Esophagus squamous epithelium (tissue), 5 donors: ENCODE measurements around the gene KCNH4. TPM values are rescaled to one million over a fixed set of nuclear protein-coding genes. Genes with fewer than 3 reads are reported as not detected.

Experiments used
- DNase-seq: peaks from one replicate; lab custom pipeline; 2025; lab: John Stamatoyannopoulos, UW
- H3K27ac ChIP-seq, 4 donors: fragments of 200-600 bp; sonication (generic); one replicate each; pipeline ENCODE4 v1.5.1; 2016 to 2019; ENCODE audit warnings: mild to moderate bottlenecking in 1 of 4
- H3K27me3 ChIP-seq, 4 donors: fragments of 200-600 bp; sonication (generic); 1 replicate in 3 of 4; 2 replicates in 1 of 4; pipeline versions ENCODE4 v1.5.1 to v1.6.0; 2017 to 2021; ENCODE audit warnings: antibody characterized with exemption in 1 of 4
- H3K36me3 ChIP-seq, 3 donors: fragments of 200-600 bp; sonication (generic); one replicate each; pipeline ENCODE4 v1.5.1; 2016 to 2019
- H3K4me1 ChIP-seq, 3 donors: fragments of 200-600 bp; sonication (generic); one replicate each; pipeline ENCODE4 v1.5.1; 2017 to 2019
- H3K4me3 ChIP-seq, 4 donors: fragments of 200-600 bp; sonication (generic); 1 replicate in 3 of 4; 2 replicates in 1 of 4; pipeline ENCODE4 v1.5.1; 2016 to 2019; ENCODE audit warnings: mild to moderate bottlenecking in 2 of 4, moderate library complexity in 1 of 4
- H3K9me3 ChIP-seq, 3 donors: fragments of 200-600 bp; sonication (generic); one replicate each; pipeline ENCODE4 v1.5.1; 2016 to 2019
- POLR2A ChIP-seq, 4 donors: fragments of 450-650 bp; IDR thresholded peaks; one replicate each; pipeline ENCODE4 v1.6.1; 2017; ENCODE audit warnings: antibody characterized with exemption in 4 of 4, mild to moderate bottlenecking in 4 of 4, moderate library complexity in 3 of 4
- WGBS, 2 donors: methylation state at CpG; one replicate each; pipeline ENCODE4 v1.1.5; 2018; 5-methylcytosine and 5-hydroxymethylcytosine counted together
- intact Hi-C: fragments of 100-400 bp; cut with DNase I; formaldehyde crosslinking; loops from one replicate; pipeline ENCODE4 v1.15.0; 2022
- total RNA-seq, 4 donors: library from RNA; depleted of rRNA; stranded (reverse); fragments of >200 nt; gene quantifications; one replicate each; pipeline ENCODE4 v1.1.0, GENCODE V29; 2016
- TF ChIP-seq, protein P1 (sequence below), 6 experiments: fragments of 450-650 bp in 4 of 6; fragments of 200-600 bp in 2 of 6; sonication (generic) in 2 of 6; IDR thresholded peaks; one replicate each; pipeline ENCODE4 v1.5.1; 2016 to 2019; ENCODE audit warnings: antibody characterized with exemption in 6 of 6, mild to moderate bottlenecking in 4 of 6, moderate library complexity in 4 of 6
- donor health status: DM: yes; HTN: yes; CAD: no.

KCNH4 gene
- total RNA-seq, 4 donors from 2014 or later: under 0.01 to 0.09 TPM; not detected in 2

- intact Hi-C loops: no loop called here
- Histone ChIP-seq H3K4me1 (peaks cover 32 to 86% (median 47%) of the 10 kb centered on the region in 3 donors), H3K36me3 (peaks cover 0 to 38% (median under 1%) of the 10 kb centered on the region in 3 donors), H3K27me3 (no peaks in the 10 kb centered on the region), H3K4me3 (peak overlapping the region in 1 of 4 donors; percentile 16), H3K27ac (peak overlapping the region; percentile 34 to 83 (median 61)), H3K9me3 (no peaks in the 10 kb centered on the region)
- no peak for DNase-seq
- peak in 2 of 4 donors; percentile 3 to 18 for TF ChIP-seq POLR2A (IDR thresholded peaks at IDR 0.05)
- TF ChIP-seq, protein P1, sequence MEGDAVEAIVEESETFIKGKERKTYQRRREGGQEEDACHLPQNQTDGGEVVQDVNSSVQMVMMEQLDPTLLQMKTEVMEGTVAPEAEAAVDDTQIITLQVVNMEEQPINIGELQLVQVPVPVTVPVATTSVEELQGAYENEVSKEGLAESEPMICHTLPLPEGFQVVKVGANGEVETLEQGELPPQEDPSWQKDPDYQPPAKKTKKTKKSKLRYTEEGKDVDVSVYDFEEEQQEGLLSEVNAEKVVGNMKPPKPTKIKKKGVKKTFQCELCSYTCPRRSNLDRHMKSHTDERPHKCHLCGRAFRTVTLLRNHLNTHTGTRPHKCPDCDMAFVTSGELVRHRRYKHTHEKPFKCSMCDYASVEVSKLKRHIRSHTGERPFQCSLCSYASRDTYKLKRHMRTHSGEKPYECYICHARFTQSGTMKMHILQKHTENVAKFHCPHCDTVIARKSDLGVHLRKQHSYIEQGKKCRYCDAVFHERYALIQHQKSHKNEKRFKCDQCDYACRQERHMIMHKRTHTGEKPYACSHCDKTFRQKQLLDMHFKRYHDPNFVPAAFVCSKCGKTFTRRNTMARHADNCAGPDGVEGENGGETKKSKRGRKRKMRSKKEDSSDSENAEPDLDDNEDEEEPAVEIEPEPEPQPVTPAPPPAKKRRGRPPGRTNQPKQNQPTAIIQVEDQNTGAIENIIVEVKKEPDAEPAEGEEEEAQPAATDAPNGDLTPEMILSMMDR (IDR thresholded peaks at IDR 0.05): no peak
- WGBS, 2 donors: 58% methylated on average over 13 of the region's 15 CpGs
Measured at GRCh38 chr17:42135664-42136653, 45.0 kb downstream of the KCNH4 start.

DNA sequence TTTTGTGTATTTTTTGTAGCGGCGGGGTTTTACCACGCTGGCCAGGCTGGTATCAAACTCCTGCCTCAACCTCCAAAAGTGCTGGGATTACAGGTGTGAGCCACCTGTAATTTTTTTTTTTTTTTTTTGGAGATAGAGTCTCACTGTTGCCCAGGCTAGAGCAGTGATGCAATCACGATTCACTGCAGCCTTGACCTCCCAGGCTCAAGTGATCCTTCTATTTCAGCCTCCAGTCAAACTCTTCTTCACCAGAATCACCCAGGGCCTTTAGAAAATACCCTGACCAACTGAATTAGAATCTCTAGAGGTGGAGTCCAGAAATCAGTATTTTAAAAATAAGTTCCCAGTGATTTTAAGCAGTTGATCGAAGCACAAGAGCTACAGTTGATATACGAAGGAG lies 45.8 kb downstream of the KCNH4 start:
- 81 to 85% methylated on average over 6 of the region's 6 CpGs for WGBS, 2 donors
- TF ChIP-seq POLR2A (IDR thresholded peaks at IDR 0.05): no peak
- TF ChIP-seq, protein P1 (IDR thresholded peaks at IDR 0.05): no peak
- Histone ChIP-seq H3K4me3 (no peak overlapping the region), H3K27me3 (no peaks in the 10 kb centered on the region), H3K9me3 (no peaks in the 10 kb centered on the region), H3K36me3 (peaks cover 4 to 40% (median 4%) of the 10 kb centered on the region in 3 donors), H3K4me1 (peaks cover 35 to 94% (median 53%) of the 10 kb centered on the region in 3 donors), H3K27ac (peak overlapping the region in 3 of 4 donors; percentile 56 to 83 (median 66))
- DNase-seq: no peak
- intact Hi-C loops: no loop called here

DNA sequence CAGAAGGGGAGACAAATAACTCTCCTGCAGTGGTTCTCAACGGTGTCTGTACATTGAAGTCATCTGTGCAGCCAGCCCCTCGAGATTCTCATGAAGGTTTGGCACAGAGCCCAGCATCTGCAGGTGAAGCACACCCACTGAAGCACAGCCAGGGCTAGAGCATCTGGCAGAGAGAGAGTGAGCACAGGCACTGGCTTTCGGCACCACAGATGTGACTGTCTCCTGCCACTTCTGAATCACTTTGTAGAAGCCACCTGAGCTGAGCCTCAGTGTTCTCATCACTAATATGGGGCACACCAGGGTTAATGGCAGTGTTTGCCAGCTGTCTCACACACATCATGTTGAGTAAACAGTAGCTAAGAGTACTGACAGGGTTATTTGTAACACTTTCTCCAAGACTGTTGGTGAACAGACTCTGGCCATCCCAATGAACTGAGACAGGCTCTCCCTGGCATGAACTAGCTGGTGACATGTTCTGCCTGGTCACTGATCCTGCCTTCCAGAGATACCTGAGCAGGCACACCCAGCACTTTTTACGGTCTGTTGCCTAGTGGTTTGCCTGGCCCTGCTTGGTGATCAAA lies 47.4 kb downstream of the KCNH4 start:
- WGBS, 2 donors: 26 to 29% methylated on average over 2 to 3 of the region's 4 CpGs
- intact Hi-C loops: no loop called here
- Histone ChIP-seq H3K4me3 (no peak overlapping the region), H3K27me3 (no peaks in the 10 kb centered on the region), H3K9me3 (no peaks in the 10 kb centered on the region), H3K27ac (peak overlapping the region; percentile 21 to 86 (median 70)), H3K36me3 (peaks cover 17 to 49% (median 19%) of the 10 kb centered on the region in 3 donors), H3K4me1 (peaks cover 36 to 95% (median 53%) of the 10 kb centered on the region in 3 donors)
- TF ChIP-seq POLR2A (IDR thresholded peaks at IDR 0.05): no peak
- TF ChIP-seq, protein P1 (IDR thresholded peaks at IDR 0.05): no peak
- DNase-seq: no peak

DNA sequence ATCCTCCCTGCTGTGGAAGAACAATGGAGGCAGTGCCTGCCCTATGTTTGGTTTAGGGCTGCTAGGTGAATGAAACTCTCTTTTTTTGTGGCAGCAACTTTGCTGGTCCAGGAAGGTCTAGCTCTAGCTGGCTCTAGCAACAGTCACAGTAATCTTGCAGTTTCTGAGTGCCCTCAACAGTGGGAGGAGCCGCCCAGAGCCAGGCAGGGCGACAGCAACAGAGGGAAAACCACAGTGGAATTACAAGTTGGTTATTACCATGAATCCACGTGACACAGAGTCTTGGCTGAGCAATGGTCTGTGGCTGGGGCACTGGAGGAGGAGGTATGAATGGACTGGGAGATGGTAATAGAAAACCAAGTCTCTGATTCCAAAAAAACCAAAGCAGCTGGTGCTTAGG lies 48.0 kb downstream of the KCNH4 start:
- Histone ChIP-seq H3K4me3 (no peak overlapping the region), H3K4me1 (peaks cover 36 to 89% (median 53%) of the 10 kb centered on the region in 3 donors), H3K27me3 (no peaks in the 10 kb centered on the region), H3K36me3 (peaks cover 24 to 55% (median 25%) of the 10 kb centered on the region in 3 donors), H3K27ac (peak overlapping the region; percentile 21 to 86 (median 70)), H3K9me3 (no peaks in the 10 kb centered on the region)
- 30 to 40% methylated on average over 1 of the region's 3 CpGs for WGBS, 2 donors
- DNase-seq: no peak
- intact Hi-C loops: no loop called here
- TF ChIP-seq, protein P1 (IDR thresholded peaks at IDR 0.05): no peak
- TF ChIP-seq POLR2A (IDR thresholded peaks at IDR 0.05): no peak
